ENCODE data around the gene SASH1. TPM values are rescaled to one million over a fixed set of nuclear protein-coding genes. Genes with fewer than 3 reads are reported as not detected.

Gene SASH1
- total and polyA plus RNA-seq, 9 of the 15 experiments (the other 6 are each of a cell fraction or from before 2014, with no cell fraction given): 0.35 to 3.5 (median 1.6) TPM

DNA sequence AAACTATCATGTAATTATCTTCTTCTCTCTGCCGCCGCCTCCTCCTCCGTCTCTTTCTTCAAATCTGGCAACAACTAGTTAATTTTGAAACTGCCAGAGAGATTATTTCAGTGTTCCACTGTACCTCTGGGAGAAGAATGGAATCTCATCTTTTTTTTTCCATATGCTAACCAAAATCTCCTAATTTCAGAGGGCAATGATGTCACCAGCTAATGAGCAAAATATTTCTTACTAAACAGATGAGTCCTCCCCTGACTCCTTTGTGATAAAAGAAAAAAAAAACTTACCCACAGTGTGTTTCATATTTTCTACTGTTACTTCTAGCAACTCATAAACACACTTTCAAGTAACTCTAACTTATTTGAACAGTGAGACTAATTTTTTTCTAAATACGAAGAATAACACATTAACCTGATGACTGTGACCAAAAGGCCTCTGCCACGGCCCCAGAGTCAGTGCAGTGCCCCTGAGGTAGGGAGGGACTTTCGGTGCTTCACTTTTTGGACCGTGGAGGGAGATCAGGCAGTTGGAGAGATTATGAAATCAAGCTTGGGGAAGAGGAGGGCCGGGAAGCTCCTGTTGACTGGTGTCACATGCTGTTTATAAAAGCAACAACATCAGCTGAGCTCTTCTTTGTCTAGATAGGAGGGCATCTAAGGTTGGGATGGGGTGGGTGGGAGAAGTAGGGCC, 159.6 kb downstream of the SASH1 start:
- in situ Hi-C loops (cut with MboI): no loop called here
- H3K79me2 ChIP-seq (ENCODE audit: control insufficient read depth, insufficient read depth, low read length): no peaks in the 10 kb centered on the region
- H3K4me3 ChIP-seq: no peak overlapping the region
- WGBS (ENCODE audit: insufficient coverage, low coverage, missing lambda C conversion rate): under 1% methylated on average over 8 of the region's 8 CpGs
- ChIA-PET CTCF (ENCODE audit: low intra/inter-chr PET ratio) (no interaction called here), POLR2A (no interaction called here)
- FAIRE-seq (no peak), ATAC-seq (no peak), DNase-seq (ENCODE audit: extremely low read depth in 1 of 4, low spot score in 3 of 4) (no peak)
- H3K9ac ChIP-seq (ENCODE audit: insufficient read depth in 1 of 2, low read depth in 2 of 2, low read length in 2 of 2): no peak overlapping the region
- no peaks in the 10 kb centered on the region for H3K9me1 ChIP-seq (ENCODE audit: control insufficient read depth, insufficient read depth, low read length)
- no peak overlapping the region for H3K27ac ChIP-seq (ENCODE audit: extremely low read depth, low read depth, low read length)
- no peak overlapping the region for H3K4me2 ChIP-seq (ENCODE audit: insufficient read depth, low read length)
- intact Hi-C loops (cut with micrococcal nuclease): no loop called here
- H3K36me3 ChIP-seq (ENCODE audit: control insufficient read depth, insufficient read depth, low read length): no peaks in the 10 kb centered on the region
- no TSS peak for BruUV-seq (replicated peaks)
- no peaks in the 10 kb centered on the region for H3K4me1 ChIP-seq (replicated peaks in 1 of 2; ENCODE audit: control insufficient read depth in 2 of 2, insufficient read depth in 2 of 2, low read length in 2 of 2)
- TF ChIP-seq, protein P1, sequence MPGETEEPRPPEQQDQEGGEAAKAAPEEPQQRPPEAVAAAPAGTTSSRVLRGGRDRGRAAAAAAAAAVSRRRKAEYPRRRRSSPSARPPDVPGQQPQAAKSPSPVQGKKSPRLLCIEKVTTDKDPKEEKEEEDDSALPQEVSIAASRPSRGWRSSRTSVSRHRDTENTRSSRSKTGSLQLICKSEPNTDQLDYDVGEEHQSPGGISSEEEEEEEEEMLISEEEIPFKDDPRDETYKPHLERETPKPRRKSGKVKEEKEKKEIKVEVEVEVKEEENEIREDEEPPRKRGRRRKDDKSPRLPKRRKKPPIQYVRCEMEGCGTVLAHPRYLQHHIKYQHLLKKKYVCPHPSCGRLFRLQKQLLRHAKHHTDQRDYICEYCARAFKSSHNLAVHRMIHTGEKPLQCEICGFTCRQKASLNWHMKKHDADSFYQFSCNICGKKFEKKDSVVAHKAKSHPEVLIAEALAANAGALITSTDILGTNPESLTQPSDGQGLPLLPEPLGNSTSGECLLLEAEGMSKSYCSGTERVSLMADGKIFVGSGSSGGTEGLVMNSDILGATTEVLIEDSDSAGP (CRISPR knock-in tag; IDR thresholded peaks at IDR 0.05): no peak
- TF ChIP-seq CREB1 (IDR thresholded peaks at IDR 0.05): no peak
- TF ChIP-seq CREB1 (CRISPR knock-in tag; IDR thresholded peaks at IDR 0.05): no peak
- TF ChIP-seq ZNF134 (CRISPR knock-in tag; conservative IDR thresholded peaks at IDR 0.05): no peak
- no peaks in the 10 kb centered on the region; the same call in 1 of the 2 replicates for H4K20me1 ChIP-seq (replicated peaks; ENCODE audit: control insufficient read depth, insufficient read depth, low read length)
- H3K9me3 ChIP-seq (replicated peaks; ENCODE audit: control insufficient read depth, insufficient read depth, low read depth, low read length): no peaks in the 10 kb centered on the region
- H3K27me3 ChIP-seq (ENCODE audit: control insufficient read depth in 2 of 2, insufficient read depth in 2 of 2, low read length in 2 of 2): peaks cover 22 to 40% of the 10 kb centered on the region in 2 experiments
- H2AFZ ChIP-seq (ENCODE audit: low read depth, low read length): no peak overlapping the region

DNA sequence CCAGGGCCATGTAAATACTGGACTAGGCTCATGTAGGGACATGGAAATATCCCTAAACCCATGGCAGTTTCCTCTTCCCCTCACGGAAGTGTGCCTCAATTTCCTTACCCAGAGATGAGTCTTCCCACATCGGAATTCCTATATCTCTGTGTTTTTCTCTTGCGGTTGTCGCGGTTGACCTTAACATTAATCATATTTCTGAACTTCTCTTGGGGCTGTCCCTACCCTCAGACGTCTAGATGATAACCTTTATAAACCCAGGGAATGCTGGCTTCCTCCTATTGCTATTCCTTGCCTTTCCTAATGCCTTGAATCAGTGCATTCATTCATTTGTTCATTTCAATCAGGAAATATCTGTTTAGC, 160.1 kb downstream of the SASH1 start:
- ATAC-seq (no peak), FAIRE-seq (no peak), DNase-seq (ENCODE audit: extremely low read depth in 1 of 4, low spot score in 3 of 4) (no peak)
- Histone ChIP-seq H3K9me3 (replicated peaks; ENCODE audit: control insufficient read depth, insufficient read depth, low read depth, low read length) (no peaks in the 10 kb centered on the region), H3K4me3 (no peak overlapping the region), H3K27ac (ENCODE audit: extremely low read depth, low read depth, low read length) (no peak overlapping the region), H3K9me1 (ENCODE audit: control insufficient read depth, insufficient read depth, low read length) (no peaks in the 10 kb centered on the region), H2AFZ (ENCODE audit: low read depth, low read length) (no peak overlapping the region), H3K4me1 (replicated peaks in 1 of 2; ENCODE audit: control insufficient read depth in 2 of 2, insufficient read depth in 2 of 2, low read length in 2 of 2) (no peaks in the 10 kb centered on the region), H3K79me2 (ENCODE audit: control insufficient read depth, insufficient read depth, low read length) (no peaks in the 10 kb centered on the region), H3K36me3 (ENCODE audit: control insufficient read depth, insufficient read depth, low read length) (no peaks in the 10 kb centered on the region), H3K27me3 (ENCODE audit: control insufficient read depth in 2 of 2, insufficient read depth in 2 of 2, low read length in 2 of 2) (peaks cover 22 to 40% of the 10 kb centered on the region in 2 experiments), H4K20me1 (replicated peaks; ENCODE audit: control insufficient read depth, insufficient read depth, low read length) (no peaks in the 10 kb centered on the region; the same call in 1 of the 2 replicates), H3K4me2 (ENCODE audit: insufficient read depth, low read length) (no peak overlapping the region), H3K9ac (ENCODE audit: insufficient read depth in 1 of 2, low read depth in 2 of 2, low read length in 2 of 2) (no peak overlapping the region)
- in situ Hi-C loops (cut with MboI): no loop called here
- CTCF ChIA-PET (ENCODE audit: low intra/inter-chr PET ratio): no interaction called here
- no peak for TF ChIP-seq PHF8 (IDR thresholded peaks at IDR 0.05; ENCODE audit: borderline replicate concordance, low read length)
- TF ChIP-seq ZNF24 (IDR thresholded peaks at IDR 0.05): 0 out of 2 replicates have a peak, but pooled peaks have one; percentile 23
- 2% methylated on average over 6 of the region's 6 CpGs for WGBS (ENCODE audit: insufficient coverage, low coverage, missing lambda C conversion rate)
- POLR2A ChIA-PET: no interaction called here
- intact Hi-C loops (cut with micrococcal nuclease): no loop called here
- BruUV-seq (replicated peaks): no TSS peak
